WI38 (cell line): ENCODE data around the gene LMF1.

ENCODE experiments used
- H3K4me3 ChIP-seq: 2 replicates; pipeline ENCODE4 v1.5.1; 2011; ENCODE audit warnings: low read depth, mild to moderate bottlenecking, control low read depth, low read length
- TF ChIP-seq, protein P1 (sequence below): IDR thresholded peaks from 2 replicates; pipeline ENCODE4 v1.5.1; 2012; ENCODE audit warnings: low read depth, mild to moderate bottlenecking, control low read depth, low read length

LMF1 gene

DNA sequence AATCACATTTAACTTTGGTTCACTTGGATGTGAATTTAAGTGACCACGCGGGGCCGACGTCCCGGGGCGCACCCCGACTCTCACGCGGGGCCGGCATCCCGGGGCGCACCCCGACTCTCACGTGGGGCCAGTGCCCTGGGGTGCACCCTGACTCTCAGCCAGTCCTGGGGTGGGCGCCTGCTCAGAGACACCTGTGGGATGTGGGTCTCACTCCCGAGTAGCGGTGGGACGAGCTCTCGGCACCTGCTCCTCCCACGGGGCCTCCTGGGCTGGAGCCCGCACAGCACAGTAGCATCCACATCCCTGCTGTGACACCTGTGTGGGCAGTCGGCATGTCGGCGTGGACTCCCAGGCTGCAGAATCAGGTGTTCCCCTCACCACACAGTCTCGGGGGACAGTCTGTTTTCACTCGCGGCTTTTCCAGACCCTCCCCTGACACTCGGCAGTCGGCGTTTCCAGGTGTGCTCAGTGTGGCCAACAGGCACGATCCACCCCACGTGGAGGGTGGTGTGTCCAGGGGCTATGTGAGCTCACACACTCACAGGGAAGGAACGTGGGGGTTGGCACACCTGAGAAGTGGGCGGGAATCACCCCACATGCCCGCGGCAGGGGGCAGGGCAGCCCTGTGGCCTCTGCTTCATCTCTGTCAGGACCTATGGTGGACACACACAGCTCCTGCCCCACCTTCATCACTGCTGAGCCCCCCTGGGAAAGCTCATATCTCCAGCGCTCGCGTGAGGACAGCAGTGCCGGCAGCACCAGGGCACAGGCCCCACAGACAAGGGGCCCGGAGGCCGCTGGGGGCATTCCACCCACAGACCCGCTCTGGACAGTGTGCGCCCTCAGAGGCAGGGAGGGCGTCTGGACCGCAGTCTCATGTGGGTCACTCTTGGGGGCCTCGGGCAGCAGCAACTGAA lies 51.8 kb downstream of the LMF1 start:
- H3K4me3 ChIP-seq, result no peak overlapping the region
- TF ChIP-seq, protein P1, sequence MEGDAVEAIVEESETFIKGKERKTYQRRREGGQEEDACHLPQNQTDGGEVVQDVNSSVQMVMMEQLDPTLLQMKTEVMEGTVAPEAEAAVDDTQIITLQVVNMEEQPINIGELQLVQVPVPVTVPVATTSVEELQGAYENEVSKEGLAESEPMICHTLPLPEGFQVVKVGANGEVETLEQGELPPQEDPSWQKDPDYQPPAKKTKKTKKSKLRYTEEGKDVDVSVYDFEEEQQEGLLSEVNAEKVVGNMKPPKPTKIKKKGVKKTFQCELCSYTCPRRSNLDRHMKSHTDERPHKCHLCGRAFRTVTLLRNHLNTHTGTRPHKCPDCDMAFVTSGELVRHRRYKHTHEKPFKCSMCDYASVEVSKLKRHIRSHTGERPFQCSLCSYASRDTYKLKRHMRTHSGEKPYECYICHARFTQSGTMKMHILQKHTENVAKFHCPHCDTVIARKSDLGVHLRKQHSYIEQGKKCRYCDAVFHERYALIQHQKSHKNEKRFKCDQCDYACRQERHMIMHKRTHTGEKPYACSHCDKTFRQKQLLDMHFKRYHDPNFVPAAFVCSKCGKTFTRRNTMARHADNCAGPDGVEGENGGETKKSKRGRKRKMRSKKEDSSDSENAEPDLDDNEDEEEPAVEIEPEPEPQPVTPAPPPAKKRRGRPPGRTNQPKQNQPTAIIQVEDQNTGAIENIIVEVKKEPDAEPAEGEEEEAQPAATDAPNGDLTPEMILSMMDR, result no peak

DNA sequence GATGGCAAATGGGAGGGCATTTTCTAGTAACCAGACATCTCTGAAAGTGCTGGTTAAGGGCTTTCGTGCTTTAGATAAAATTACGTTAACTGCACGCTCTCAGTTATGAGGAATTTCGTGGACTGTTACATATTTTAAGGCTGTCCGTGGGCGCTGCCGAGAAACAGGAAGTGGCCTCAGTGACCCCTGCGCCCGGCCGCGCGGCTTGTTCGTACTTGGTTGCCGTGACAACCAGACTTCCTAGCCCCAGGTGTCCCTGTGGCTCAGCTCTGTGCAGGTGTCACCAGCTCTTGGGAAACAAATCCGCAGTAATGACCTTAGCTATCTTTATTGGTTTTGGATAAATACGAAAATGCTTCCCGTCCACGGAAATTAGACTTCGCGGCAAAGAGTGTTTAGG lies 52.7 kb downstream of the LMF1 start:
- H3K4me3 ChIP-seq, result no peak overlapping the region
- TF ChIP-seq, protein P1, result no peak

DNA sequence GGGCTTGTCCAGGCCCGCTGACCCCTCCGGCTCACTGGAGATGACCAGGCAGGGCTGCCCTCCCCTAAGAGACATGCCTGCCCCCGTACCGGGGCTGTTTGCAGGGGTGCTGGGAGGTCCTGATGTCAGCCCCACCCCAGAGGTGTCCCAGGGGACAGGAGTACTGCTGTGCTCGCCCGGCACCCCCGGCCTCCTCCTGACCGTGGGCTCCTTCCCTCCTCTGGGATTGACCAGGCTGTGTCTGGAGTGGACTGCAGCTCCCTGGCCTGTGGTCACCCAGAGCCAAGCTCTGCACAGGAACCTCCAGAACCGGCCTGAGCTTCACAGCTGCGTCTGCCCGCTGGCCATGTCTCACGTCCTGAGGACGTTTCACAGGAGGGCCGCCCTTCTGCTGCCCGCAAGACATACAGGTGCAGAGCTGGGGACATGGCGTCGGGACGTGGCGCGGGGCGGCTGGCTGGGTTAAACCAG lies 53.2 kb downstream of the LMF1 start:
- TF ChIP-seq, protein P1, result no peak
- H3K4me3 ChIP-seq, result no peak overlapping the region

DNA sequence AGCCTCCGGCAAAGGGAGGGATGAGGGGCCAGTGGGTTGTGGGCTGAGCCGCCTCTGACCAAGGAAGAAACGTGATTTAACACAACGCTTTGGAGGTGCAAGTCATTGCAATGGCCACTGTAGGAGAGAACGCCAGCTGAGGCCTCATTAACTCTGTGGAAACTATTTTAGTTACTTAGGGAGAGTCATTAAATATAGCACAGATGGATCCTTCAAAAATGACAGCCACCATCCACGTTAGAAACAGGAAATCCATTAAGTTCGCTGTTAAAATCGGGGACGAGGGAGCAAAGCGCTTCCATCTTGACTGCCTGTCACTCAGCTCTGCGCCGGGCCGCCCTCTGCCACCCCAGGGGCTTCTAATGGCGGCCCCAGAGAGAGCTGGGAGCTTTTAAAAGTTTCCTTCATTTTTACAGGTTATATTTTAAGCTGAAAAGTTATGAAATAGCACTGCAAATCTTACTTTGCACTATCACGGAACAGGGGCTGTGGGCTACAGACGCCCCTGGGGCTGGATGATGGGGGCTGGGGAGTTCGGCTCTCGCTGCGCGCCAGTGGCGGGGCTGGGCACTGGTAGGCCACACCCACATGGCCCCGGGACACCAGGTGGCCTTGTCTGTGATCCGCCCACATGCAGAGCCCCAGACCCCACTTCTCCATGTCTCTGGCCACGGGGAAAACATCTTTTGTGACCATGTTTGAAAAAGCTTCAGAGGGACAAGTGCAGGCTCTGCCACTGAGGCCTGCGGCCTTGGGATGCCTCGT lies 54.6 kb downstream of the LMF1 start:
- H3K4me3 ChIP-seq, result no peak overlapping the region
- TF ChIP-seq, protein P1, result no peak

DNA sequence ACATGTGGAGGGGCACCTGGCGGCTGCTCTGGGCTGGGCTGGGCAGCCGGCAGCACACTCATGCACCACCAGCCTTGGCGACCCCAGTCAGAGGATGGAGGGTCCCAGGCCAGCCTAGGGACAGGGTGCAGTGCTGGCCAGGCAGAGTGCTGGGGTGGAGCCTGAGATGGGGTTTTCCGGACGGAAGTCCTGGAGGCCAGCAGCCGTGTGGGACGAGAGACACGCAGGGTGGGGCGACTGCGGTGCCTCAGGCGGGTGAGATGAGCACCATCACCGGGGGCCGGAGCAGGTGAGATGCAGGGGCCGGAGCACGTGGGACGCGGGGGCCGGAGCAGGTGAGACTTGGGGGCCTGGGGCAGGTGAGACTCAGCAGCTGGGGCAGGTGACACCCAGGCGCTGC lies 55.2 kb downstream of the LMF1 start:
- H3K4me3 ChIP-seq, result no peak overlapping the region
- TF ChIP-seq, protein P1, result no peak

DNA sequence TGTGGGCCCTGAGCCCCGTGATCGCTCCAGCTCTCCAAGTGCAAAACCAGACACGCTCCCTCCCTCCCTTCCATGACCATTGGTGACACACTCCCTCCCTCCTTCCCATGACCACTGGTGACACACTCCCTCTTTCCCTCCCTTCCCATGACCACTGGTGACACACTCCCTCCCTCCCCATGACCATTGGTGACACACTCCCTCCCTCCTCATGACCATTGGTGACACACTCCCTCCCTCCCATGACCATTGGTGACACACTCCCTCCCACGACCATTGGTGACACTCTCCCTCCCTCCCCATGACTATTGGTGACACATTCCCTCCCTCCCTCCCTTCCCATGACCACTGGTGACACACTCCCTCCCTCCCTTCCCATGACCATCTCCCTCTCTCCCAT lies 56.3 kb downstream of the LMF1 start:
- H3K4me3 ChIP-seq, result no peak overlapping the region
- TF ChIP-seq, protein P1, result no peak

DNA sequence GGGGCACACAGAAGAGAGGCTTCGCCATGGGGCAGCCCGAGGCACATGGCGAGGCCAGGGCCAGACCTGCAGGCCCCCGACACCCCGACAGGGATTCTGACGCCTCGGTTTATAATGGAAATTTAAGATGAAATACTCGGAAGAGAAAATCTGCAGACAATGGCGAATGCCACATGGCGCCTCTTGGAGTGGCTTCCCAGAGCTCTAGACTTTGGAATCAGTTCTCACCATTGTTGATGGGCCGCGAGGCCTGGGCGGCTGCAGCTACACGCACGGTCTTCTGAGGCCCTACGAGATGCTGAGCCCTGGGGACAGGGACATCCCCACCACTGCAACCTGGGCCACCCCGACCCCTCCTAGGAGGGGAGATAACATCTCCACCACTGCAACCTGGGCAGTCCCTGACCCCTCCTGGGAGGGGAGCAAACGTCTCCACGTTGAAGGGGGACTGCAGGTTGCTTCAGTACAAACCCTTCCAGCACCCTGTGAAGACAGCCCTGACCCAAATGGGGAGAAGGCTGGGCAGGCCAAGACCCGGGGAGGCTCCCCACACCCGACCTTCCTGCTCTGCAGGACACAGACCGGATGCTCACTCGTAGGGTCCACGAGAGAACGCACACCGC lies 56.9 kb downstream of the LMF1 start:
- TF ChIP-seq, protein P1, result no peak
- no peak overlapping the region for H3K4me3 ChIP-seq
